DMS79 treated with DMSO at 0.1 percent for 48 hours (cell line): ENCODE measurements around the gene CD209.
"Not testable (repeated sequence)": the region's sequence is repeated elsewhere in the genome, so short reads cannot be mapped to it uniquely, and the experiment has no call there.

Experiments used
- DNase-seq: peaks from one replicate; lab custom pipeline; 2025; lab: John Stamatoyannopoulos, UW

Gene CD209

GRCh38 chr19:7767487-7767886 is 20.2 kb upstream of the CD209 start:
- no peak for DNase-seq

- no peak for DNase-seq
These were observed 19.2 kb upstream of the CD209 start for GRCh38 chr19:7766535-7766934.

GRCh38 chr19:7765043-7765442 is 17.7 kb upstream of the CD209 start:
- DNase-seq = not testable (repeated sequence)

- not testable (repeated sequence) for DNase-seq
These were observed 16.8 kb upstream of the CD209 start for GRCh38 chr19:7764157-7764556.

- no peak for DNase-seq
These were observed 16.4 kb upstream of the CD209 start for GRCh38 chr19:7763696-7764095.

GRCh38 chr19:7762719-7763293 is 15.5 kb upstream of the CD209 start, which contains the start of gene CLEC4M:
TSS of gene CLEC4M (plus strand) at chr19:7763243. CDS start at chr19:7763267, 24 bp downstream.
- DNase-seq = no peak

GRCh38 chr19:7759156-7759555 is 11.8 kb upstream of the CD209 start:
- DNase-seq = no peak

- no peak for DNase-seq
These were observed 10.0 kb upstream of the CD209 start for GRCh38 chr19:7757358-7757757.

- no peak for DNase-seq
These were observed 8.9 kb upstream of the CD209 start for GRCh38 chr19:7756258-7756657.

GRCh38 chr19:7751157-7751783 is 3.9 kb upstream of the CD209 start:
- no peak for DNase-seq

GRCh38 chr19:7748756-7749155 is 1.4 kb upstream of the CD209 start:
- DNase-seq = no peak

- DNase-seq = no peak
These were observed 837 bp upstream of the CD209 start for GRCh38 chr19:7748171-7748570.

GRCh38 chr19:7746306-7746705 is 1.0 kb downstream of the CD209 start:
- DNase-seq = not testable (repeated sequence)

- DNase-seq = no peak
These were observed 2.3 kb downstream of the CD209 start for GRCh38 chr19:7744871-7745650.

- peak; percentile 52 for DNase-seq
These were observed 3.0 kb downstream of the CD209 start for GRCh38 chr19:7744199-7744786.

- no peak for DNase-seq
These were observed 3.9 kb downstream of the CD209 start for GRCh38 chr19:7743425-7743841.

- DNase-seq = no peak
These were observed 4.3 kb downstream of the CD209 start for GRCh38 chr19:7742991-7743390.

- DNase-seq = no peak
These were observed 4.8 kb downstream of the CD209 start for GRCh38 chr19:7742575-7742974.

- no peak for DNase-seq
These were observed 6.7 kb downstream of the CD209 start for GRCh38 chr19:7740682-7741054.

GRCh38 chr19:7739801-7740681 is 7.3 kb downstream of the CD209 start:
- no peak for DNase-seq

GRCh38 chr19:7739211-7739755 is 8.1 kb downstream of the CD209 start:
- DNase-seq = no peak

- DNase-seq = no peak
These were observed 9.3 kb downstream of the CD209 start for GRCh38 chr19:7738023-7738422.
